Tongue (tissue), 2 donors: ENCODE measurements around the gene TCIRG1. TPM values are rescaled to one million over a fixed set of nuclear protein-coding genes. Genes with fewer than 3 reads are reported as not detected.
"Not testable (repeated sequence)": the region's sequence is repeated elsewhere in the genome, so short reads cannot be mapped to it uniquely, and the experiment has no call there.

Source experiments
- DNase-seq: peaks from one replicate; pipeline ENCODE4 v3.0.0-alpha.2; 2015
- total RNA-seq: library from RNA; depleted of rRNA; stranded (reverse); fragments of >200 nt; gene quantifications from one replicate; pipeline ENCODE4 v1.2.3, GENCODE V29; 2014

The TCIRG1 gene, protein sequence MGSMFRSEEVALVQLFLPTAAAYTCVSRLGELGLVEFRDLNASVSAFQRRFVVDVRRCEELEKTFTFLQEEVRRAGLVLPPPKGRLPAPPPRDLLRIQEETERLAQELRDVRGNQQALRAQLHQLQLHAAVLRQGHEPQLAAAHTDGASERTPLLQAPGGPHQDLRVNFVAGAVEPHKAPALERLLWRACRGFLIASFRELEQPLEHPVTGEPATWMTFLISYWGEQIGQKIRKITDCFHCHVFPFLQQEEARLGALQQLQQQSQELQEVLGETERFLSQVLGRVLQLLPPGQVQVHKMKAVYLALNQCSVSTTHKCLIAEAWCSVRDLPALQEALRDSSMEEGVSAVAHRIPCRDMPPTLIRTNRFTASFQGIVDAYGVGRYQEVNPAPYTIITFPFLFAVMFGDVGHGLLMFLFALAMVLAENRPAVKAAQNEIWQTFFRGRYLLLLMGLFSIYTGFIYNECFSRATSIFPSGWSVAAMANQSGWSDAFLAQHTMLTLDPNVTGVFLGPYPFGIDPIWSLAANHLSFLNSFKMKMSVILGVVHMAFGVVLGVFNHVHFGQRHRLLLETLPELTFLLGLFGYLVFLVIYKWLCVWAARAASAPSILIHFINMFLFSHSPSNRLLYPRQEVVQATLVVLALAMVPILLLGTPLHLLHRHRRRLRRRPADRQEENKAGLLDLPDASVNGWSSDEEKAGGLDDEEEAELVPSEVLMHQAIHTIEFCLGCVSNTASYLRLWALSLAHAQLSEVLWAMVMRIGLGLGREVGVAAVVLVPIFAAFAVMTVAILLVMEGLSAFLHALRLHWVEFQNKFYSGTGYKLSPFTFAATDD
- total RNA-seq, result 30.4 TPM

DNA sequence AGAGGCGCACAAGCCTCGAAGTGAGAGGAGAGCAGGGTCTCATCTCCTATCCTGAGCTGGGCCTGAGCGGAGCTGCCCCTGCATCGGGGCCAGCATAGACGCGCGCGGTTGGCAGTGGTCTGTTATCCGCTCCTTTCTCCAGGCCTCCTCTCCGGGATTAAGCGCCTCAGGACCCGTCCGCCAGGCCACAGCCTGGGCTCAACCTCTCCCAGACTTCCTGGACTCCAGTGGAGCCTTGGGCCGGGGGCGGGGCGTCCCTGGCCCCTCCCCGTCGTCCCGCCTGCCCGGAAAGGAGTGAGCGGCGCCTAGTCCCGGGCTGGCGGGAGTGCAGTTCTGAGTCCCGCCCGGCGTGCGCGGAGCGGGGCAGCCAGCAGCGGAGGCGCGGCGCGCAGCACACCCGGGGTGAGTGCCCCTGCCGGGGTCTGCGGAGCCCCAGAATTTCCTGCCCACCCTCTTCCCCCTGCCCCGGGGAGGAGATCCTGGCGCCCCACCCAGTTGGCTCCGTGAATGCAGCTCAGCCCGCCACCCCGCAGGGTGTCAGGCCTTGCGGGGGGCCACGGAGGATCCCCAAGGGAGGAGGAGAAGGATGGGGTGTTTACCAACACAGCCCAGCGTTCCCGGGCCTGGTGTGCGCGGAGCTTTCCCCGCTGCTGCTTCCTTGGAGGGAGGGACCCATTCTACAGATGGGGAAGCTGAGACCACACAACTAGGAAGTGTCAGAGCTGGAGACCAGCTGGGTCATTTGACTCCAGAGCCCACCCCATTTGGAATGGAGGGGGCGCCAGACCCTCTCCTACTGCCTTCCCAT is at the start of gene TCIRG1:
Gene TCIRG1 (plus strand): TSS at position 308 of the 808 bp plus-strand sequence. CDS start 2,247 bp downstream, outside the sequence.
- DNase-seq, result peak; percentile 71

DNA sequence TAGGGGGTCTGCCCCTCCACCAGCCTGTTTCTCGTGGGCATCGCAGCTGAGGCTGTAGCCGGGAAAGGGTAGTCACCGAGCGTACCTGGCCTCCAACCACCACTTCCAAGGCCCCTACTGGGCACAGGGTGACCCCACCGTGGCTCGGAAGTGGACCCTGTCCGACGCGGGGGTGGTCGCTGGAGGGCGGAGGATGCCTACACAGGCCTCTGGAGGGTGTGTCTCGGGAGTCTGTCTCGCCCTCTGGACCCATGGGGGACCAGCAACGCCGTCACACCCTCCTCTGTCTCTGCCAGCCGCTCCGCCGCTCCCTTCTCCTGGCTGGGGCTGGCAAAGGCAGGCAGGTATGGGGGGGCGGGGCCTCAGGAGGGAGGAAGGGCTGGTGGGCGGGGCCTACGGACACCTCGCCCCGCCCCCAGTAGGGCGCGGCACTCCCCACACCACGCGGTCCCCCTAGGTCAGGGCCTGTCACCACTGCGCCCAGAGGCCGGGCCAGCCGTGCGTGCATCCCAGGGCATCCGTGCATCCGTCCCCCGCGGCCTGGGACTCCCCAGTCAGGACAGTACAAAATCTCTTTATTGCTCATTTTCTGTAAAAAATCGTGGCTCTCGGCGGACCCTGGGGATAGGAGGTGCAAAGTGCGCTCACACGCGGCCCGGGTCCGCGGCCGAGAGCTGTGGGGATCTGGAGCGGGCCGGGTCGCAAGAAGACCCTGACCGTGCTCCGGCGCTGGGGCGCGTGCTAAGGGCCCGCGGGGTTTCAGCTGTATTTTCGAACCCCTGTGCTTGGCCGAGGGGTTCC is 48.1 kb upstream of the TCIRG1 start:
- not testable (repeated sequence) for DNase-seq

DNA sequence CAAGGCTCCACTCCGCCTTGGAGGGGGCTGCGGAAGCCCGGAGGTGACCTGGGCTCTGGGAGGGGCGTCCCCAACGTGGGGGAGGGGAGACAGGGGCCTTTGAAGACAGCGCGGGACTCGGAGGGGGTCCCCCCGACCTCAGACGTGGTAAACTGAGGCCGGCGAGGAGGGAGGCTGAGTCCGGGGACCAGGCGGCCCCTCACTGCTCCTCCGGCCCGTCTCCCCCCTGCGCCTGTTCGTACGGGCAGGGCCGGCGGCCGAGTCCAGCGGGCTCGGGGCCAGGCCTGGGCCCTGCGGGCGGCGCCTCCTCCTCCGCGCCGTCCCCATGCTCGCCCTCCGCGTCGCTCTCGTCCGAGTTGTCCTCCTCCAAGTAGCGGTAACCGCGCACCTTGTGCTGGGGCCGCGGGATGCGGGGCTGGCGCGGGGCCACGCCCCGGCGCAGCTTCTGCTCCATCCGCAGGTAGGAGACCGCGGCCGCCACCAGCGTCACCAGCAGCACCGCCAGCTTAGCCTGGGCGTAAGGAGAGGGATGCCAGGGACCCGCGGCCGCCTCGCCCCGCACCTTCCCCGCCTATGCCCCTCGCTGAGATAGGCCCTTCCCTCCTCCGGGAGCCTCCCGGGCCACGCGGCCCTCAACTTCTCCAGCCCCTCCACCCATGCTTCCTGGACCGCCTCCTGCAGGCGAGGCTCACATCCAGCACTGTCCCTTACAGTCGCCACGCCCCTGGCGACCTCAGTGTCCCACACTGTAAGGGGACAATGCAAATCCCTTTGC is 47.3 kb upstream of the TCIRG1 start:
- not testable (repeated sequence) for DNase-seq

DNA sequence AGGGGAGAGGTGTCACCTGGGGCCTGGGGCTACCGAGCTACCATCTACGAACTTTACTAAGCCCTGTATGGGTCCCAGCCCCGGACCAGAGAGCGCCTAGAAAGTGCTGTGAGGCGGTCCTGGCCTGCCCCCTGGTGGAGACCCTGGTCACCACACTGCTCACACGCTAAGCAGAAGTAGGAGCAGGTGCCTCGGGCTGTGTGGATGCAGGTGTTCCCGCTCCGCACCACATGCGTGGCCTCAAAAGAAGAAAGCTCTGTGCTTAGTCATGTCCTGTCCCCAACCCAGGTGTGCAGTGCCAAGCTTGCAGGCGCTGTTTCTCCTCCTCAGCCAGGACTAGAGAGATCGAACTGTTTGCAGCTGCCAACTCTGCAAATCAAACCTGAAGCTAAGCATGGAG is 45.0 kb upstream of the TCIRG1 start:
- DNase-seq, result not testable (repeated sequence)

DNA sequence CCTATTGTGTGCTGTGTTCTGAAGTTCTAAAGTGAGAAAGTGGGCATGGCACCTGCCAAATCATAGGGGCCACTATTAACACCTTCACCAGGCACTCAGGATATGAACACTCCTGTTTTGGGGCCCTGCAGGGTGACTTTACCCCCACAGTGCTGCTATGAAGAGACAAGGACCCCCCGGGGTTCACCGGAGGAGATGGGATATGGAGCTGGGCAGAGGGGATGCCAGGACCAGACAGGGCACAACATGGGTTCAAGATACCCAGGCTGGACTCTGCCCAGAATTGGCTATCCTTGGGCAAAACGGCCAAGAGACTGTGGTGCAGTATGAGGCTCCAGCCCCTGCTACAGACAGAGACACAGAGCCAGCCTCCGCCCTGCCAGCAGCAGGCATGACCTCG is 44.4 kb upstream of the TCIRG1 start:
- not testable (repeated sequence) for DNase-seq

DNA sequence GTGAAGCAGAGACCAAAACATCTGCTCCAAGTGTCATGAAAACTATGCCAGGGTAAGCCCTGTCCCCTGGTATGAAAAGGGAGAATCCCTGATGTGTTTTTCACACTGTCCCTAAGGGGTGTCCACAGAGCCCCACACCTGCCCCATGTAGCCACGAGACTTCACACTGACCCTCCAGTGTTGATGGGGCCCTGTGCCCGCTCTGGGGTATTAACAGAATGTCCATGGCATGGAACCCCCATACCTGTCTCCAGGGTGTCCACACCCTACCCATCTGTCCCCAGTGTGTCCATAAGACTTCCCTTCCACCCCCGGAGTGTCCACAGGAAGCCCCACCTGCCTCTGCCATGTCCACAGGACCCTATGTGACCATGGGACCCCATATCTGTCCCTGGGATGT is 43.7 kb upstream of the TCIRG1 start:
- not testable (repeated sequence) for DNase-seq

DNA sequence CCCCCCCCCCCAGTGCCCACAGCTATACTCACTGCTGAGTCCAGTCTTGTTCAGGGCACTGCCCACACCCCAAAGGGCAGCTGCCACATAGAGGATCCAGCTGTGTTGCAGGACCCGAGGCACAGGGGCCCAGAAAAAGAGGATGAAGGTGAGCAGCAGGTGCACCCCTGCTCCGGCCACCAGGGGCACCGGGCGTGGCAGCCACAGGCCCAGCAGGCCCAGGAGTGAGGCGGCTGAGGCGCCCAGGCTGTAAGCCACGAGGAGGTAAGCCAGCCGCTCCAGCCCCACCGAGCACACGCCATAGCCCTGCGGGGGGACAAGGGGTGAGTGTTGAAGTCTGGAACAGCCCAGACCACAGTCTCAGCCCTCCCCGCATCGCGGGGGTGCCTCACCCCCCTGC is 43.2 kb upstream of the TCIRG1 start:
- not testable (repeated sequence) for DNase-seq

DNA sequence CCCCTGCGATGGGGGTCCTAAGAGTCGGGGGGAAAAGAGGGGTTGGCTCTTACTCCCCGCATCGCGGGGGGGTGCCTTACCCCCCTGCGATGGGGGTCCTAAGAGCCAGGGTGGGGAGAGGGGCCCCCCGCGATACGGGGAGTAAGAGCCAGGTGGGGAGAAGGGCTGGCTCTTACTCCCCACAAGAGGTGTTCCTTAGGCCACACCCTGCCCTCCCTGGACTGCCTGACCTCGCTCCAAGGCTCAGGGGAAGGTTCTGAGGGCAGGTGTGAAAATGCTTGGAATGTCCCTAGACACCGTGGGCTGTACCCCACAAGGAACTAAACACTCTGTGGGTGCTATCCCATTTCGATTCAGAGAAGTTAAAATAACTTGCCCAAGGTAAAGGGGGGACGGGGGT is 42.8 kb upstream of the TCIRG1 start:
- no peak for DNase-seq

DNA sequence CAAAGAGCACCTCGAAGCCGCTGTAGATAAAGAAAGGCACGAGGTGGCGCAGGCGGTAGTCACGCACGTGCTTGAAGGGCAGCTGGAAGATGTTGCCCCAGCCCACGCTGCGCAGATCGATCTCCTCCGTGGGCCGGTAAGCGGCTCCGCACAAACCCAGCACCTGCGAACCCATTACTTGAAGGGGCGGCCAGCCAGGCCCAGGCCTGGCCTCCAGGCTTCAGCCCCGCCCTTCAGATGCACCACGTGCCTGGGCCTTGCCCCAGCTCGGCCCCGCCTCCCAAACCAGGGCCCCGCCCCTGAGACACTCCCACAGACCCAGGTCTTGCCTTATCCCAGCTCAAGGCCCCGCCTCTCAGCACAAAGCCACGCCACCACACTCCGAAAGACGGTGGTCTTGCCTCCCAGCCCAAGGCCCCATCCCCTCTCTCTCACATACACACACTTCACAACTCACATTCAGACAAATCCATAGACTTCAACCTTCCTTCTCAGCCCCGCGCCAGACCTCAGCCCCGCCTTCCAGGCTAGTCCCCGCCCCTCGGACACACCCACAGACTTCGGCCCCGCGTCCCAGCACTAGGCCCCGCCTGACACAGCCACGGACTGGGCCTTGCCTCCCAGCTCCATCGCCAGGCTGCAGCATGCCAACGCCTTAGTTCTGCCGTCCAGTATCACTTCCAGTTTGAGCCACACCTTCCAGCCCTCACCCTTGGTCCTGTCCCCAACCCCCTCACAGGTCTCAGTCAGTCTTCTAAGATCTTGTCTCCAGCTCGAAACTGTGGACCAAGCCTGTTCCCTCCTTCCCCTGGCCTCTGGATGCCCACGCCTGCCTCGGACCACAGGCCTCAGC is 42.0 kb upstream of the TCIRG1 start:
- peak; percentile 65 for DNase-seq

DNA sequence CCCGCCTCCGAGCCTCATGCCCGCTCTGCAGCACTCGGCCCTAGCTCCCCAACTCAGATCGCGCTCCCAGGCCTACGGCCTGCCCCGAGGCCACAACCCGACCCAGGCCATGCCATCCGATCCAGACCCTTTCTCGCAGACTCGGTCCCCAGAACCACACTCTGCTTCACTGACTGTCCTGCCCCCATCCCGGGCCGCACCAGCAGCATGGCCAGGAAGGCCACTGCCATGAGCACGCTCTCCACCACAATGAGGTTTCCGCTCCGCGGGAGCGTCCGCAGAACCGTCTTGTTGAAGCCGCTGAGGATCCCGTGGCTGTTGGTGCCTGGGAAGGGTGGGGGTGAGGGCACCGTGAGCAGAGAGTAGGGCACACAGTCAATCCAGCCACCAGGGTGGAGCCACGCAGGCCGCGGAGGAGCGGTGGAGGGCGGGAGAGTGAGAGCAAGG is 41.3 kb upstream of the TCIRG1 start:
- no peak for DNase-seq

DNA sequence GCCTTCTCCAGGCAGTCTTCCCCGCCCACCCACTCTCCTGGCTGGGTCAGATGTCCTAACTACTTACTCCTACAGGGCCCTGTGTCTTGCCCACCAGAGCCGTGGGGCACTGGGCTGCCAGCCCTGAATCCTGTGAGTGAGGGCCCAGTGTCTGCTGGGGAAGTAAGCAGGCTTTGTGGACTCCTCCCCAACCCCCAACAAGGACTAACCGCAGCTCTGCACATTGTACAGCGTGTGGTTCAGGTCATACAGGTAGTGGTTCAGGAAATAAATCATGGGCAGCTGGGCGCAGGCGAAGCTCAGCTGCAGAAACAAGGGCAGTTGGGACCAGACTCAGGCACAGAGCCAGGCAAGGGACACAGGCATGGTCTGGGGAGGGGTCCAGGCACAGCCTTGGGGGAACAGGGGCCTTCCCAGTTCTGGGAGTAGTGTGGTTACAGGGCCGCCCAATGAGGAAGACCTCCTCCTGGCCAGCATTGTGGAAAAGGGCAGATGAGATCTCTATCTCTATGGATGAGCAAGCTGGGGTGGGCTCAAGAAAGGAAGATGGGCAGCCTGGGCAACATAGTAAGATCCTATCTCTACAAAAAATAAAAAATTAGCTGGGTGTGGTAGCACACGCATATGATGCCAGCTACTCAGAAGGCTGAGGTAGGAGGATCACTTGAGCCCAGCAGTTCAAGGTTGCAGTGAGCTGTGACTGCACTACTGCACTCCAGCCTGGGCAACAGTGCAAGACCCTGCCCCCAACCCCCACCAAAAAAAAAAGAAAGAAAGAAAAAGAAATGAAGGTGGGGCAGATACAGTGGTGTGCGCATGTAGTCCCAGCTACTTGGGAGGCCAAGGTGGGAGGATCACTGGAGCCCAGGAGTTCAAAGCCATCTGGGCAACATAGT is 40.4 kb upstream of the TCIRG1 start:
- no peak for DNase-seq

DNA sequence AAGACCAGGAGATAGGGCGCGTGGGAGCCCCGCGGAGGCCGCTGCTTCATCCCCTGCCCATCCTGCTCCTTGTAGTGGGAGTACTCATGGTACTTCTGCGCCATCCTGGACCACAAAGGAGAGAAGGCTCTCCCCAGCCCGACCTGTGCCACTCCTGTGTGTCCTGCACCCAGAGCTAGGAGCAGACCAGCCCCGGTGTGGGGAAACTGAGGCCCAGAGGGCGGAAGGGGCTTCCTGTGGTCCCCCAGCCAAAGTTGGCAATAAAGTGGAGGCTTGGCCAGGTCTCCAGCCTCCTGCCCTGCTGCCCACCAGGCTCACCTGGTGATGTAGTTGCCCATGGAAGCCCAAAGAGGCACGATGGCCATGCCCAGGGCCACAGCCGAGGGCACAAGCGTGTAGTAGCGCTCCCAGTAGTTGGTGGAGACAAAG is 39.6 kb upstream of the TCIRG1 start:
- no peak for DNase-seq

DNA sequence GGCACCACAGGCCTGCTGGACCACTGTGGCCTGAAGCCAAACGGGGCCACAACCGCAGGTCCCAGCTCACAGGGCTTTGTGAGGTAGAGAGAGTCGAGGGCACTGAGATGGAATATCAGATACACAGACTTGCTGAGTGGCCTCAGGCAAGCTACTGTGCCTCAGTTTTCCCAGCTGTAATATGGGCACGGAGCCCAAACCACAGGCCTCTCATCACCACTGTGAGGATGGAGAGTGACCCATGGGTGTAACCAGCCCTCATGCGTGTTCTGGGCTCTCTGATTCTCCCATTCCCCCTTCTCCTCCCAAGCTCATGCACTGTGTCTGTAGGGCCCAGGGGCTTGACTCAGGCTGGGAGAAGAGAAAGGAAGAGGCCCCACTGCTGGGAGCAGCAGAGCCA is 39.1 kb upstream of the TCIRG1 start:
- DNase-seq, result no peak

DNA sequence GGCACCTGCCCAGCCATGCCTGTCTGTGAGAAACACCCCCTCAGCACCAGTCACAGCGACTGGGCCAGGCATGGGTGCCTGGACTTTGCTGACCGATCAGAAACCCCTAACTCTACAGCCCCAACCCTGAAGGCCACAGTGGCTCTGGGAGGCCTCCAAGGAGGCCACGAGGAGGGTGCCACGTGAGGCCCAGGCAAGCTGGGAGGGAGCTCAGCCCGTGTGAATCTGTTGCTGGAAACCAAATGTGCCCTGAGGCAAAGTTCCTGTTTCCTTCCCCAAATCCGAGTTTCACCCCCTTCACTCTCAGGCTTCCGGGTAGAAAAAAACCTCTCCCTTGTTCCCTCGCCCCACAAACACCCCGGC is 36.3 kb upstream of the TCIRG1 start:
- no peak for DNase-seq

DNA sequence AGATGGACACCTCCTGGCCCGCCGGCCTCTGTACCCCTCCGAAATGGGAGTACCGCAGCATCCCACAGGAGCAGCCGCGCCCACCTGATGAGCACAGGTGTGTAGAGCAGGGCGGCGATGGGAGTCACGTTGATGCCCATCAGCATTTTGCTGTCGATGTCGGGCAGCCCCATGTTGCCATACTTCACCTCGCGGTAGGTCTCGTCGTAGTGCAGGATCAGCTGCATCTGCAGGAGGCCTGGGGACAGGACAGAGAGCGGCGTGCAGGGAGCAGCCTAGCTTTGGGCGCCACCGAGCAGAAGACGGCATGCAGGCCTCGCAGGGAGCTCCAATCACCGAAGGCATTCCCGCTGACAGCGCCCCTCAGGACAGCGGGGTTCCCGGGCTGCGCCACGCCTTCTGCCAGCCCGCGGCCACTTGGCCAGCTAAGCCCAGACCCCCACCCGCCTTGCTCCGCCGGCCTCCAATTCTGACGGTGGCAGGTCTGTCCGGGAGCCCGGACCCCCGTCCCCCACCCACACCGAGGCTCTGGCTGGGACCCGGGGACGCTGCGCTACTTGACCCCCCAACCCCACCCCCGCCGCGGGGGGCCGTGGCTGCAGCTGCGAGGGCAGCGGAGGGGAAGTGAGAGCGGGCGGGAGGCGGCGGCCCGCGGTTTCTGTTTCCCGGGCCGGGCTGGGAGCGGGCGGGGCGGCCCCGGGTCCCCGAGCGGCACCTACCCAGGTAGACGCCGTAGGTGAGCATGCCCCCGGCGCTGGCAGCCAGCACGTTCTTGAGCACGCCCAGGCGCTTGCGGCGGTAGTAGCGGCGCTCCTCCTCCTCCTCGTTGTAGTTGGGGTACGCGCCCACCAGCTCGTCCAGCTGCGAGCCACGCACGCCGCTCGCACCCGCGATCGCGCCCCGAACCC is 35.6 kb upstream of the TCIRG1 start:
- no peak for DNase-seq

DNA sequence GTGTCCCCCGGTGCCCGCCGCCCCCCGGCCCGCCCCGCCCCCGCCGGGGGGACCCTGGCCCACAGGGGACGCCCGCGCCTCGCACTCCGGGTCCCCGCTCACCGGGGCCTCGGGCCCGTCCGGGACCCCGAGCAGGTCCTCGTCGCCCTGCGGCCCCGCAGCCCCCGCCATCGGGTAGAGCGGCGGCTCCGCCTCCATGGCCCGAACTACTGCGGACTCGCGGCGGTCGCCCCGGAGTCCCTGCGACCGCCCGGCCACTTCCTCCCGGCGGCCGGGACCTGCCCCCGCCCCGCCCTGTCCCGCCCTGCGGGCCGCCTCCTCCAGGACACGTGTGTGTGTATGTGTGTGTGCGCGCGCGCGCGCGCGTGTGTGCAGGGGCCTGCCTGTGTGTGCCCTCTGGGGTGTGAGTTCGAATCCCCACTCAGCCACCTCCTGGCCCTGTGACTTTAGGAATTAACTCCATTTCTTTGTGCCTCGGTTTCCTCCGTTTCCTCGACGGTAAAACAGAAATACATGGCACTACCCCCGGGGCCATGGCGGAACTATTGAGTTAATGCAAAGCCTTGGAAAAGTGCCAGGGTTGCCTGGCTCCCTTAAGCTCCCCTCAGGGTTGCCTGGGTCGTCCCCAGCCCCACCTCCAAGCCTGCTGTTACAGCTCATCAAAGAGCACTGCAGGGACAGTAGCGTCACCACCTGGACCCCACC is 34.8 kb upstream of the TCIRG1 start, which contains the start of gene UNC93B1:
Gene UNC93B1 (minus strand): TSS at position 252 of the 705 bp plus-strand sequence. CDS start 54 bp downstream, at position 198.
- DNase-seq, result peak; percentile 76
